NCI-H1694 (cell line): Measurements from ENCODE around the gene SHD.
"Not testable (repeated sequence)": the region's sequence is repeated elsewhere in the genome, so short reads cannot be mapped to it uniquely, and the experiment has no call there.

ENCODE experiments used
- DNase-seq: peaks from one replicate; lab custom pipeline; 2025; lab: John Stamatoyannopoulos, UW

The SHD gene

GRCh38 chr19:4278419-4279266, at the start of gene SHD:
SHD (plus strand) TSS chr19:4279266; CDS start chr19:4280064, 798 bp downstream.
- DNase-seq: no peak

GRCh38 chr19:4230237-4230636, 48.8 kb upstream of the SHD start:
- DNase-seq: not testable (repeated sequence)

GRCh38 chr19:4231521-4231920, 47.5 kb upstream of the SHD start:
- DNase-seq: not testable (repeated sequence)

GRCh38 chr19:4232139-4232538, 46.9 kb upstream of the SHD start:
- DNase-seq: not testable (repeated sequence)

GRCh38 chr19:4232614-4233281, 46.3 kb upstream of the SHD start:
- DNase-seq: no peak

- peak; percentile 27 for DNase-seq
Observed at GRCh38 chr19:4233282-4233853, 45.7 kb upstream of the SHD start.

GRCh38 chr19:4234142-4234861, 44.8 kb upstream of the SHD start:
- DNase-seq: no peak

GRCh38 chr19:4234862-4235201, 44.2 kb upstream of the SHD start:
- no peak for DNase-seq

GRCh38 chr19:4237510-4237909, 41.6 kb upstream of the SHD start:
- not testable (repeated sequence) for DNase-seq

- DNase-seq: no peak
Observed at GRCh38 chr19:4238831-4239230, 40.2 kb upstream of the SHD start.

- no peak for DNase-seq
Observed at GRCh38 chr19:4241824-4242430, 37.1 kb upstream of the SHD start.

GRCh38 chr19:4245938-4246337, 33.1 kb upstream of the SHD start:
- DNase-seq: not testable (repeated sequence)

GRCh38 chr19:4246767-4247593, 32.1 kb upstream of the SHD start, which contains the start of gene YJU2:
YJU2 (plus strand) TSS chr19:4247080; CDS start chr19:4247147, 67 bp downstream.
- peak; percentile 98 for DNase-seq

GRCh38 chr19:4256563-4256962, 22.5 kb upstream of the SHD start:
- DNase-seq: no peak

GRCh38 chr19:4257025-4257424, 22.0 kb upstream of the SHD start:
- no peak for DNase-seq

GRCh38 chr19:4258181-4258580, 20.9 kb upstream of the SHD start:
- DNase-seq: no peak

GRCh38 chr19:4260613-4261191, 18.4 kb upstream of the SHD start:
- no peak for DNase-seq

- no peak for DNase-seq
Observed at GRCh38 chr19:4264812-4265211, 14.3 kb upstream of the SHD start.

GRCh38 chr19:4266253-4267000, 12.6 kb upstream of the SHD start:
- no peak for DNase-seq
